Ascending aorta (tissue), 2 donors: Measurements from ENCODE around the gene GRAMD2B. TPM values are rescaled to one million over a fixed set of nuclear protein-coding genes. Genes with fewer than 3 reads are reported as not detected.
"Not testable (repeated sequence)": the region's sequence is repeated elsewhere in the genome, so short reads cannot be mapped to it uniquely, and the experiment has no call there.

Experiments used
- DNase-seq, 2 donors: peaks; one replicate each; pipeline ENCODE4 v3.0.0-alpha.2; 2019; ENCODE audit warnings: low spot score in 2 of 2
- H3K27ac ChIP-seq, 2 donors: fragments of 200-600 bp; sonication (generic); one replicate each; pipeline ENCODE4 v1.5.1; 2016 to 2017; ENCODE audit warnings: mild to moderate bottlenecking in 1 of 2
- H3K27me3 ChIP-seq: fragments of 200-600 bp; sonication (generic); one replicate; pipeline ENCODE4 v1.5.1; 2017
- H3K36me3 ChIP-seq, 2 donors: fragments of 200-600 bp; sonication (generic); one replicate each; pipeline ENCODE4 v1.5.1; 2016
- H3K4me1 ChIP-seq, 2 donors: fragments of 200-600 bp; sonication (generic); one replicate each; pipeline ENCODE4 v1.5.1; 2016 to 2017; ENCODE audit warnings: mild to moderate bottlenecking in 1 of 2
- H3K4me3 ChIP-seq, 2 donors: fragments of 200-600 bp; sonication (generic); one replicate each; pipeline ENCODE4 v1.5.1; 2016 to 2017; ENCODE audit warnings: mild to moderate bottlenecking in 1 of 2
- H3K9me3 ChIP-seq, 2 donors: fragments of 200-600 bp; sonication (generic); one replicate each; pipeline ENCODE4 v1.5.1; 2016
- intact Hi-C: fragments of 100-400 bp; cut with DNase I; formaldehyde crosslinking; loops from one replicate; pipeline ENCODE4 v1.15.1; 2023
- total RNA-seq: library from RNA; depleted of rRNA; stranded (reverse); fragments of >200 nt; gene quantifications from one replicate; pipeline ENCODE4 v1.1.0, GENCODE V29; 2016
- TF ChIP-seq, protein P1 (sequence below), 3 experiments: fragments of 200-600 bp in 2 of 3; fragments of 450-650 bp in 1 of 3; sonication (generic) in 2 of 3; IDR thresholded peaks; one replicate each; pipeline ENCODE4 v1.5.1; 2016 to 2019; ENCODE audit warnings: antibody characterized with exemption in 3 of 3, mild to moderate bottlenecking in 1 of 3, moderate library complexity in 1 of 3

Gene GRAMD2B
- total RNA-seq, 1 donor from 2014 or later, result 55.6 TPM

DNA sequence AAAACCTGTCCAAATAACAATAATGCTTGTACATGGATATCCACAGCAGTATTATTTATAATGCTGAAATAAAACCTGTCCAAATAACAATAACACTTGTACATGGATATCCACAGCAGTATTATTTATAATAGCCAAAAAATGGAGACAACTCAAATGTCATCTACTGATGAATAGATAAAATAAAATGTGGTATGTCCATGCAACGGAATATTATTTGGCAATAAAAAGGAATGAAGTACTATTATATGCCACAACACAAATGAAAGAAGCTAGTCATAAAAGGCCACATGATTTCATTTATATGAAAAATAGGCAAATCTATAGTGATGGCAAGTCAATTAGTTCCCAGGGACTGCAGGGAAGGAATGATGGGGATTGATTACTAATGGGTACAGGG is 31.8 kb upstream of the GRAMD2B start:
- H3K27me3 ChIP-seq, result no peaks in the 10 kb centered on the region
- H3K4me3 ChIP-seq, result no peak overlapping the region
- H3K9me3 ChIP-seq, result no peaks in the 10 kb centered on the region
- no peaks in the 10 kb centered on the region for H3K36me3 ChIP-seq
- peaks cover 11 to 14% of the 10 kb centered on the region in 2 donors for H3K4me1 ChIP-seq
- H3K27ac ChIP-seq, result no peak overlapping the region
- DNase-seq, result no peak
- TF ChIP-seq, protein P1, sequence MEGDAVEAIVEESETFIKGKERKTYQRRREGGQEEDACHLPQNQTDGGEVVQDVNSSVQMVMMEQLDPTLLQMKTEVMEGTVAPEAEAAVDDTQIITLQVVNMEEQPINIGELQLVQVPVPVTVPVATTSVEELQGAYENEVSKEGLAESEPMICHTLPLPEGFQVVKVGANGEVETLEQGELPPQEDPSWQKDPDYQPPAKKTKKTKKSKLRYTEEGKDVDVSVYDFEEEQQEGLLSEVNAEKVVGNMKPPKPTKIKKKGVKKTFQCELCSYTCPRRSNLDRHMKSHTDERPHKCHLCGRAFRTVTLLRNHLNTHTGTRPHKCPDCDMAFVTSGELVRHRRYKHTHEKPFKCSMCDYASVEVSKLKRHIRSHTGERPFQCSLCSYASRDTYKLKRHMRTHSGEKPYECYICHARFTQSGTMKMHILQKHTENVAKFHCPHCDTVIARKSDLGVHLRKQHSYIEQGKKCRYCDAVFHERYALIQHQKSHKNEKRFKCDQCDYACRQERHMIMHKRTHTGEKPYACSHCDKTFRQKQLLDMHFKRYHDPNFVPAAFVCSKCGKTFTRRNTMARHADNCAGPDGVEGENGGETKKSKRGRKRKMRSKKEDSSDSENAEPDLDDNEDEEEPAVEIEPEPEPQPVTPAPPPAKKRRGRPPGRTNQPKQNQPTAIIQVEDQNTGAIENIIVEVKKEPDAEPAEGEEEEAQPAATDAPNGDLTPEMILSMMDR (IDR thresholded peaks at IDR 0.05), result no peak
- intact Hi-C loops, result no loop called here

DNA sequence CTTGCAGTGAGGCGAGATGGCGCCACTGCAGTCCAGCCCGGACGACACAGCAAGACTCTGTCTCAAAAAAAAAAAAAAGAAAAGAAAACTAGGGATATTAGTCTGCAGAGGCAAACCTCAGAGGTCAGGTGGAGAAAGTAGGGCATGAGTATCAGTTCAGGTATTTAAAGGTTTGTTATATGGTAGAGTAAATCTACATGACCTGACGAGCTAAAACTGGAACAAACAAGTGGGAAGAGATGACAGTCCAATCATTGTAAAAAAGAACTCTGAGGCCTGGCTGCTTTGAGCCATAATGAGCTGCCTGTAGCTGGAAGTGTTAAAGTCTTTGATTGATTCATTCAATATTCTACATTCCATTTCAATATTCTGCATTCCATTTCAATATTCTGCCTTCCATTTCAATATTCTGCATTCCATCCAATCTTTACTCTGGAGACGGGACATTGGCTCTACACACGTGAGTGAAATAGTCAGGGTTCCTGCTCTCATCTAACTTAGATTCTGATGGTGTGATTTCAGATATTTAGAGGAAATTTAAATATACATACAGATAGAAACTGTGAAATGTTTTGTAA is 28.9 kb upstream of the GRAMD2B start:
- no peaks in the 10 kb centered on the region for H3K36me3 ChIP-seq
- H3K27ac ChIP-seq, result no peak overlapping the region
- H3K27me3 ChIP-seq, result no peaks in the 10 kb centered on the region
- intact Hi-C loops, result no loop called here
- no peak for DNase-seq
- no peaks in the 10 kb centered on the region for H3K4me1 ChIP-seq
- no peak overlapping the region for H3K4me3 ChIP-seq
- TF ChIP-seq, protein P1 (IDR thresholded peaks at IDR 0.05), result no peak
- H3K9me3 ChIP-seq, result peaks cover 0 to under 1% of the 10 kb centered on the region in 2 donors

DNA sequence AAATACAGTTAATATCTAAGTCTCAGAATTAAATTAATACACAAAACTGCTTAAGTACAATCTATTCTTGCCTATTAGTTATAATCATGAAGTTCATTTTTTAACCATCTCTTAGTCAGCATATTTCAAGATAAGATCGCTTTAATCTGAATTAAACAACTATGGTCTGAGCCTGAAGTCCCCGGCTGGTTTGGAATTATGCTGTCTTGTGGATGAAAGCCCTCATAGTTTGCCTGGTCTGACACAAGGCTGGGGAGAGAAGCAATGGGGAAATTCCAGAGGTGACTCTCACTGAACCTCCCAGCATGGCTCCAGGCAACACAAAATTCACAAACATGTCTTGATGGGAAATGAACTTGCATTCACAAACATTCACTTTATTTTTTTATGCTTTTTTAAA is 28.0 kb upstream of the GRAMD2B start:
- DNase-seq, result no peak
- Histone ChIP-seq H3K9me3 (peaks cover 0 to 8% of the 10 kb centered on the region in 2 donors), H3K27me3 (no peaks in the 10 kb centered on the region), H3K4me1 (no peaks in the 10 kb centered on the region), H3K36me3 (no peaks in the 10 kb centered on the region), H3K27ac (no peak overlapping the region), H3K4me3 (no peak overlapping the region)
- intact Hi-C loops, result no loop called here
- TF ChIP-seq, protein P1 (IDR thresholded peaks at IDR 0.05), result no peak

DNA sequence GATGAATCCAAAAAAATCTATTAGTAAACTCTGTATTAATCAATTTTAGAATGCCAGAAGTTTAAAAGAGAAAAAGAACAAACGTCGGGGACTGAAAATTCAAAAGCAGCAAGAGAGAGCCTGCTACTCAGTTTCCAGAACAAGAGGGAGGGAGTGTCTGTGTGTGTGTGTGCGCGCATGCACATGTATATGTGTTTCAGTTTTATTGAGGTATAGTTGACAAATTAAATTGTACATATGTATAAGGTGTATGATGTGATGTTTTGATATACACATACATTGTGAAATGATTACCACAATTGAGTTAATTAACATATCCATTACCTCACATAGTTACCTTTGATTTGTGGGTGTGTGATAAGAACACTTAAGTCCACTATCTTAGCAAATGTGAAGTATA is 27.6 kb upstream of the GRAMD2B start:
- Histone ChIP-seq H3K4me3 (no peak overlapping the region), H3K4me1 (no peaks in the 10 kb centered on the region), H3K27me3 (no peaks in the 10 kb centered on the region), H3K36me3 (no peaks in the 10 kb centered on the region), H3K27ac (no peak overlapping the region), H3K9me3 (peaks cover 1 to 12% of the 10 kb centered on the region in 2 donors)
- intact Hi-C loops, result no loop called here
- TF ChIP-seq, protein P1 (IDR thresholded peaks at IDR 0.05), result no peak
- no peak for DNase-seq

DNA sequence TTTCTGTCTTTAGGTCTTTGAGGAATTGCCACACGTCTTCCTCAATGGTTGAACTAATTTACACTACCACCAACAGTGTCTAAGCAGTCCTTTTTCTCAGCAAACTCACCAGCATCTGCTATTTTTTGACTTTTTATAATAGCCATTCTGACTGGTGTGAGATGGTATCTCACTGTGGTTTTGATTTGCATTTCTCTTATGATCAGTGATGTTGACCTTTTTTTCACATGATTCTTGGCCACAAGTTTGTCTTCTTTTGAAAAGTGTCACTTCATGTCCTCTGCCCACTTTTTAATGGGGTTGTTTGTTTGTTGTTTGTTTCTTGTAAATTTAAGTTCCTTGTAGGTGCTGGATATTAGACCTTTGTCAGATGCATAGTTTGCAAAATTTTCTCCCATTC is 26.5 kb upstream of the GRAMD2B start:
- intact Hi-C loops, H3K4me1 ChIP-seq, H3K4me3 ChIP-seq, H3K27ac ChIP-seq, DNase-seq, H3K27me3 ChIP-seq, H3K36me3 ChIP-seq: not testable (repeated sequence)
- peaks cover 7 to 24% of the 10 kb centered on the region in 2 donors for H3K9me3 ChIP-seq

DNA sequence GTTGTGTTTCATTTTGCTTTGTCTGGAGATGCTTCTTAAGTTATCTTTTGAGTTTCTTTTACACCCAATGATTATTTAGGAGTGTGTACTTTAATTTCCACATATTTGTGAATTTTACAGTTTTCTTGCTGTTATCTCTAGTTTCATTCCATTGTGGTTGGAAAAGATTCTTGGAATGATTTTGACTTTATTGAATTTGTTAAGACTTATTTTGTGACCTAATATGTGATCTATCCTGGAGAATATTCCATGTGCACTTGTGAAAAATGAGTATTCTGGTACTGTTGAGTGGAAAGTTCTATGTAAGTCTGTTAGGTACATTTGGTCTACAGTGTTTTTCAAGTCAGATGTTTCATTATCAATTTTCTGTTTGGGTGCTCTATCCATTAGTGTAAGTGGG is 24.4 kb upstream of the GRAMD2B start:
- Histone ChIP-seq H3K4me3 (no peak overlapping the region), H3K27ac (no peak overlapping the region), H3K36me3 (no peaks in the 10 kb centered on the region), H3K4me1 (peaks cover 0 to 12% of the 10 kb centered on the region in 2 donors), H3K27me3 (no peaks in the 10 kb centered on the region), H3K9me3 (peaks cover 7 to 27% of the 10 kb centered on the region in 2 donors)
- intact Hi-C loops, result no loop called here
- DNase-seq, result no peak
- TF ChIP-seq, protein P1 (IDR thresholded peaks at IDR 0.05), result no peak
